GM18517 (cell line): ENCODE data around the gene PRKAA1.
"Not testable (repeated sequence)": the region's sequence is repeated elsewhere in the genome, so short reads cannot be mapped to it uniquely, and the experiment has no call there.

Source experiments
- ATAC-seq: cut with Tn5 transposase; IDR thresholded peaks from one replicate; pipeline ENCODE4 v1.9.1; 2021; ENCODE audit warnings: mild to moderate bottlenecking, moderate library complexity; ENCODE audit not compliant: unreplicated experiment

Gene PRKAA1

DNA sequence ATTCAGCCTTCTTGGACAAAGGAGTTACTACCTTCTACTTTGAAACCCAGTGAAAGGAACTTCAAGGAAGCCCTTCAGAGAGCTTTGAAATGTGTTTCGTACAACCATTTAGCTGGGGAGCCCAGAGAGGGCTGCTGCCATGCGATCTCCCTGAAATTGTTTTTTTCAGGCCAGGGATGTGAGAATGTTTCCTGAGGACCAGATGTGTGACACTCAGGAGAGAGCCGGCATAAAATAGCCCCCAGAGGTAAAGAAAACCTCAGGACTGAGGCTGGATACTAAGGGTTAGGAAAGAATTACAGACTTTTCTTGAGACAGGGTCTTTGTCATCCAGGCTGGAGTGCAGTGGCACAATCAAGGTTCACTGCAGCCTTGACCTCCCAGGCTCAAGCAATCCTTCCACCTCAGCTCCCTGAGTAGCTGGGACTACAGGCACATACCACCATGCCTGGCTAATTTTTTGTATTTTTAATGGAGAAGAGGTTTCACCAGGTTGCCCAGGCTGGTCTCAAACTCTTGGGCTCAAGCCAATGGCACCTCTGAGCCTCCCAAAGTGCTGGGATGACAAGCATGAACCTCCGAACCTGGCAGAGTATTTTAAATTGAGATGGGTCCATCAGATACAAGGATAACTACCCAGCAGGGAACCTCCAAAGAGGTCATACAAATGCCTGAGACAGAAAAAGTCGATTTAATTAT, 28.5 kb upstream of the PRKAA1 start:
- ATAC-seq, result no peak

DNA sequence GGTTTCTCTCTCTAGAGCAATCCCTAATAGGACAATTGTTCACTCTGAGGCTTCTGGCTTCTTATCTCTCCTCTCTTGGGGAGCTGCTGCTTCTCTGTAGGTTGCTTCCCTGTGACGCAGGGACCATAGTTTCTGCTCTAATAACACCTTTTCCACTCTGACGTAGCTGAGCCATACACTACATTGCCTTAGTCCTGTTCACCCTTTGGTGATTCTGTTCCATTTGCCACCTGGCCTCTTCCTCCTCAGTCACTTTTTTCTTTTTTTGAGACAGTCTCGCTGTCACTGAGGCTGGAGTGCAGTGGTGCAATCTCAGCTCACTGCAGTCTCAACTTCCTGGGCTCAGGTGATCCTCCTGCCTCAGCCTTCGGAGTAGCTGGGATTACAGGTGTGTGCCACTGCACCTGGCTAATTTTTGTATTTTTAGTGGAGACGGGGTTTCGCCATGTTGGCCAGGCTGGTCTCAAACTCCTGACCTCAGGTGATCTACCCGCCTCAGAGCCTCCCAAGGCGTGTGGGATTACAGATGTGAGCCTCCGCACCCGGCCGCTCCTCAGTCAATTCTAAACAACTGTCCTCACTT, 27.4 kb upstream of the PRKAA1 start:
- ATAC-seq, result not testable (repeated sequence)

DNA sequence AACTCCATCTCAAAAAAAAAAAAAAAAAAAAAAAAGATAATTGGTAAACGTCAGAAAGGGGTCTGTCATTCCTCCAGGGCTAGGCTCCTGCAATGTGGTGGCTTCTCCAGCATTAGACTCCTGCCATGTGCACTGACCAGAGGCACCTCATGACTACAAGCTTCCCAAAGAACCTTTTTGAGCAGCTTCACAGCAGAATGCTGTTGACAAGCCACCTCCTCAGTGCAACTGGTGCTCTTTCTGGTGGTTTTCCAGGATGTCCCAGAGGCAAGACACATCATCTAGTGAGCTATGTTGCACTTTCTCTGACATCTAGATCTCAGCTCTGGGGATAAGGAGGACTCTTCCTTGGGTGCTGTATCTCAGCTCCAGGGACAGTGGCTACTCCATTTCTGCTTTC, 25.3 kb upstream of the PRKAA1 start:
- no peak for ATAC-seq

DNA sequence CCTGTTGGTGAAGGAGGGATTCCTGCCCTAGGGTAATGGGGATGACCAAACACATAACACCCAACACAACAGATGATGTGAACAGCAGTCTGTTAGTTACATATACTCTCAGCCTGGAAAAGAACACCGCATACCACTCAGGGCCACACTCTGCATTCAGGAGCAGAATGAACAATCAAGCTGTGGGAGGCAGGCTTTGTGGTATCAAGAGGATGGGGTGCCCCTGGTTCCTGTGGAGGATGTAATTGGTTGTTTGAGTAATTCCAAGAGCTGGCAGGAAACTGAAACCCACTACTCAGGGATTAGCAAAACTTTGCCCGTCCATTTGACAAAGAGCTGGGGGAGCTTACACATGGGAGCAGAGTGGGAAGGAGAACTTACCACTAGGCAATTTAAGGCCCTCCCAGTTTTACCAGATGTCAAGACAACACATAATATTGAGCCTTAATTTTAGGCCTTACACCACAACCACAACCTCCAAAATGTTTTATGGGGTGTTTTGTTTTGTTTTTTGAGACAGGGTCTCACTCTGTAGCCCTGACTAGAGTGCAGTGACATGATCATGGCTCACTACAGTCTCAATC, 15.6 kb upstream of the PRKAA1 start:
- no peak for ATAC-seq

DNA sequence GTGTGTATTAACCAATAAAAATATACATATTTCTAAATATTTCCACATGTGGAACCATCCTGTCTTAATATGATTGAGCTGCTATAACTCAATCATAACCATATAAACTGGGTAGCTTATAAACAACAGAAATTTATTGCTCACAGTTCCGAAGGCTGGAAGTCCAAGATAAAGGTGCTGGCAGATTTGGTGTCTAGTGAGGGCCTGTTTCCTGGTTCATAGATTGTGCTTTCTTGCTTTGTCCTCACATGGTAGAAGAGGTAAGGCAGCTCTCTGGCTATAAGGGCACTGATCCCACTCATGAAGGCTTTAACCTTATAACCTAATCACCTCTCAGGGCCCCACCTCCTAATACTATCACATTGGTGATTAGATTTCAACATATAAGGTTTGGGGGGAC, 14.0 kb upstream of the PRKAA1 start:
- ATAC-seq, result no peak

DNA sequence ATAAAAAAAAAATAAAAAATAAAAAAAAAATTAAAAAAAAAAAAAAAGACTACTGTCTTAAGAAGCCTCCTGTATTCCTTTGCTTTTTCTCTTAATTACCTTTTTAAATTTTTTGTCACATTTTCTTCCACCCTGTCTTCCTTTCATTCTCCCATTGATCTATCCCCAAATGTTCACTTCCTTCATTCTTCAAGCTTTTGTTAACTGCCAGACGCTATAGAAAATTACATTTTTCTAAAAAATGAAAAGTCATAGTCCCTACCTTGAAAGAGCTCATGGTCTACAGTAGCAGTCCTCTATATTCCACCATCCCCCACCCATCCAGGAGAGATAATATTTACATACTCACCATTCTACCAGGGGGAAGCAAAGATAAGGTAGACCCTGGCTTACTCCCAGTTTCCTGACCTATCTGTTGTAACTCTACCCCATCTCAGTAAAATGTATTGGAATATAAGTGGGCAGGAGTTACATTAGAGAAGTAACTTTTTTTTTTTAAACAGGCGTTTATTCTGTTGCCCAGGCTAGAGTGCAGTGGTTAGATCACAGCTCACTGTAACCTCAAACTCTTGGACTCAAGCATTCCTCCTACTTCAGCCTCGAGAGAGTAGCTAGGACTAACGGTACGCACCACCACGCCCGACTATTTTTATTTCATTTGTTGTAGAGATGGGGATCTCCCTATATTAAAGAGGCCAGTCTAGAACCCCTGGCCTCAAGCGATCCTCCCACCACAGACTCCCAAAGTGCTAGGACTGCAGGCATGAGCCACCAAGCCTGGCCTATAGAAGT, 3.8 kb upstream of the PRKAA1 start:
- ATAC-seq, result no peak

DNA sequence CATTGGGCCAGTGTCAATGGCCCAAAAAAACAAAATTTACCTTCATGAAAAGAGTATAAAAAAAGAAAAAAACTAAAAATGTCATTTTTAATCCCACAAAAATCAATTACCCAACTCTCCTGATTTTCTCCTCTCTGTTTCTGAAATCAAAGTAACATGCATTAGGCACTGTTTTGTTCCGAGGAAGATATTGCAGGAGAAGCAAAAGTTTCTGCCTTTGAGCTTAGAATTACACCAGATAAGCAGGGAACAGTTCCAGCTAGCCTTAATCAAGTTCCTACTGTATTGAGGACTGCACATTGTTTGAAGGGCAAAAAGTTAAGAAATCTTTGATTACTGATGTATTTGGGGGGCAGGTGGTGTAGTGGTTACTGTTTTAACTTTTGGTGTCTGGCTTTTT, 1.1 kb upstream of the PRKAA1 start:
- ATAC-seq, result no peak

DNA sequence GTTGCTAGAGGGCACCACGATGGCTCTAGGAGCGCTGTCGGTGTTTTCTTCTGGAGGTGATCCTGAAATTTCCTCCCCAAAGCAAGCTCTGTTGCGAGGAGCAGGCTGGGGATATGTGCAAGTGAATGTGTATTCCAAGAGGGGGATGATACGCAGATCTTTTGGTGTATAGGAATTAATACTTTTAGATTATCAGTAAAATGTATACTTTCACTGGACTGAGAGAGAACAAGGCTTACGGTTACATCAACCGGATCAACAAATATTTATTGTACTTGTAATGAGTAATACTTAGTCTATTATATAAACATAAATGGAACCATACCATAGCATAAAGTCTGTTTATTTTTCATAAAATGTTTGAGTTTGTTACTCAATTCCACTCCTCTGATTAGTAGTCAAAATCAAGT, 632 bp upstream of the PRKAA1 start:
- ATAC-seq, result no peak

DNA sequence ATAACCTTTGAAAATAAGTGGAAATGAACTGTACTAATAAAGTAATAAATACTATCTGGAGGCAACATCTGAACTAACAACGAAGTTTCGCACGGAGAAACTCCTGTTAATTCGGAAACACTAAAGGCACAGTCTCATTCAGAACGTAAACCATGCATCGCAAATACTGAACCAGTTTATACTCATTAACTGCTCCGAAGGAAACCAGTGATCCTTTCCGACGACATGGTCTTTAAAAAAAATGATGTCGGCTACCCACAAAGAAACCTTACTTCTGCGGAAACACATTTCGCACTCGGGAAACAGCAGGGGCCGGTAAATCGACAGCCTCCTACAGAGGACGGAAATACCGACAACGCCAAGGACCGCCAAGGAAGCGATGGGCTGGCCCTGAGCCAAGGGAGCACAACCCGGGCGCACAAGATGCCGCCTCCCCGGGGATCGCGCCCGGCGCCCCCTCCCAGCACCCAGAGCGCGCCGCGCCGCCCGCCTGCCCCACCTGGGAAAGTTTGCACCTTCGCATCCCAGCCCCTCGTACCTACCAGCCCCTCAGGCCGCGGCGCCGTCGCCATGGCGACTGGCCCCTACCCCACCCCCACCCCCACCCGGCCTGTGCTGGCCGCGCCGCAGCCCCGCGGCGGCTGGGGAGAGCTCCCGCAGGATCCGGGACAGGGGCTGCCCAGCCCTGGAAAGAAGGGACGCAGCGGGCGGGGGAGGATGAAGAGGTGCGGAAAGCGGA, 732 bp downstream of the PRKAA1 start:
- peak; percentile 50 for ATAC-seq

DNA sequence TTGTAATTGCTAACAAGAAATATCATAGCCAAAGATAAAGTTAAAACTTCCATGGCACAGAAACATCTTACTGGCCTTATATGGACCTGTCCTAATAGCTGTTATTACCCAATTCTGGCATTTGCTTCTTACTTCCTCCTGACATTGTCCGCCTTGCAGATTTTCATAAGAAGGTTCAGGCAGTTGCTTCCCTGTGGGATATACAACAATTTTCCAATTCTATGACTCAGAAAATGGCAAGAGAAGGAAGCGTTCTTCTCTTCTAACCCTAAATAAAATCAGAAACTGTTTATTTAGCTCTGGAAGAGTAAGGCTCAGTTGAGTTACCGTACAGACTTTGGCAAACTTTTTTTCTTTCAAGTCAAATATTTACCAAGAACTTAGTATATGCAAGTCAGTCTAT, 1.7 kb downstream of the PRKAA1 start:
- ATAC-seq, result no peak

DNA sequence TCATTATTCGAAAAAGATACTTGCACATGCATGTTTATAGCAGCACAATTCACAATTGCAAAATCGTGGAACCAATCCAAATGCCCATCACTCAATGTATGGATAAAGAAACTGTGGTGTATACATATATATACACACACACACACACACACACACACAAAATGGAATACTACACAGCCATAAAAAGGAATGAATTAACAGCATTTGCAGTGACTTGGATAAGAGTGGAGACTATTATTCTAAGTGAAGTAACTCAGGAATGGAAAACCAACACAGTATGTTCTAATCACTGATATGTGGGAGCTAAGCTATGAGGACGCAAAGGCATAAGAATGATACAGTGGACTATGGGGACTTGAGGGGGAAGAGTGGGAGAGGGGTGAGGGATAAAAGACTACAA, 3.3 kb downstream of the PRKAA1 start:
- ATAC-seq, result not testable (repeated sequence)

DNA sequence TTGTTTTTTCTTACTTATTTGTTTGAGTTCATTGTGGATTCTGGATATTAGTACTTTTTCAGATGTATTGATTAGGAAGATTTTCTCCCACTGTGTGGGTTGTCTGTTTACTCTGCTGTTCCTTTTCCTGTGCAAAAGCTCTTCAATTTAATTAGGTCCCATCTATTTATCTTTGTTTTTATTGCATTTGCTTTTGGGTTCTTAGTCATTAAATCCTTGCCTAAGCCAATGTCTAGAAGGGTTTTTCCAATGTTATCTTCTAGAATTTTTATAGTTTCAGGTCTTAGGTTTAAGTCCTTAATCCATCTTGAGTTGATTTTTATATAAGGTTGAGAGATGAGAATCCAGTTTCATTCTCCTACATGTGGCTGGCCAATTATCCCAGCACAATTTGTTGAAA, 3.8 kb downstream of the PRKAA1 start:
- not testable (repeated sequence) for ATAC-seq

DNA sequence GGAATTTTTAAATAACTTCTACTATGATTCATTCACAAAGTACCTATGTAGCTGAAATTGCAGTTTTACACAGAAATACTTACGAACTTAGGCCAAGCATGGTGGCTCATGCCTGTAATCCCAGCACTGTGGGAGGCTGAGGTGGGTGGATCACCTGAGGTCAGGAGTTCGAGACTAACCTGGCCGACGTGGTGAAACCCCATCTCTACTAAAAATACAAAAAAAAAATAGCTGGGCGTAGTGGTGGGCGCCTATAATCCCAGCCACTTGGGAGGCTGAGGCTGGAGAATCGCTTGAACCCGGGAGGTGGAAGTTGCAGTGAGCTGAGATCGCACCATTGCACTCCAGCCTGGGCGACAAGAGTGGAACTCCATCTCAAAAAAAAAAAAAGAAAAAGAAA, 5.5 kb downstream of the PRKAA1 start:
- not testable (repeated sequence) for ATAC-seq

DNA sequence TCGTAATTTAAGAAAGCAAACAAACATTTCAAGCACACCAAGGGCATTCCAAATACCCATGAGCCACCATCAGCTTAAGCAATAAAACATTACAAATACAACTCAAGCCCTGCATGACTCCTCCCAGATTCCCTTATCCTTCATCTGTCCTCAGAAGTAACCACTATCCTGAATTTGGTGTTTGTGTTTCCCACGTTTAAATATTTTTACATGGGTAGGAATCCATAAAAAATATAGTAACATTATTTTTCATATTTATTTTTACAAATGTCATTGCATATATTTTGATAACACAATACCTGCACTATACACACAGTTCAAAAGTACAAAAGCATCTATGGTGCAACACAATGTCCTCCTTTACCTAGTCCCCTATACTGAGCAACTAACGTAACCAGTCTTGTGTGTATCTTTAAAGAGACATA, 6.4 kb downstream of the PRKAA1 start:
- ATAC-seq, result no peak

DNA sequence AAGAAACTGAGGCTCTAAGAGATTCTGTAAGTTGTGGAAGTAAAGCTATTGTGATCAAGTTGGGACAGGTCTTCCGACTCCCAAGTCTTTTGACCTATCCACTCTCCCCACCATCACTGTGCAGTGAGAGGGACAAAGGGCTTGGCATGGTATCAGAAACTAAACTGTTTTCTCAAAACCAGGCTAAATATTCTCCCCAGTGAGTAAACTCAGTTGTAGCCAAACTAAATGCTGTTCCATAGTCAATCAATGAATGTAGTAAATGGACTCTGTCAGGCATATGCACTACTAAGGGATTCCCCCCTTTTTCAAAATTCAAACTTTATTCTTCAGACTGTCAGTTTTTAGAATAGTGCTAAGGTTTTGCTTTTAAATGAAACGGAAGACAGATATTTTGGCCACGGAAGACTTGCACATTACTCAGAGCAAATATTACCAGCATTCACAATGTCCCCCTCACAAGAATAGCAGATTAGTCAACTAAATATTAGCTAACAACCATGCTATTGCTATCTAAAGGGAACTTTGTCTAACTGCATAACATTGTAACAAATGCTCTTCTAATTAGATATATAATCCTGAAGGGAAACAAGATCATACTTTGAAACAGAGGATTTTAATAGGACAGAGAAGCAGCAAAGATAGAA, 7.1 kb downstream of the PRKAA1 start:
- ATAC-seq, result no peak

DNA sequence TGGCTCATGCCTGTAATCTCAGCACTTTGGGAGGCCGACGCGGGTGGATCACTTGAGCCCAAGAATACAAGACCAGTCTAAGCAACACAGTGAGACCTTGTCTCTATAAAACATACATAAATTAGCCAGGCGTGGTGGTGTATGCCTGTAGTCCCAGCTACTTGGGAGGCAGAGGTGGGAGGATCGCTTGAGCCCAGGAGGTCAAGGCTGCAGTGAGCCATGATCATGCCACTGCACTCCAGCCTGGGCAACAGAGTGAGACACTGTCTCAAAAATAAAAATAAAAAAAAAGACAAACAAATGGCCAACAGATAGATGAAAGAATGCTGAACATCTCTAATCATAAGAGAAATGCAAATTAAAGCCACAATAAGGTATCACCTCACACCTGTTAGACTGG, 9.2 kb downstream of the PRKAA1 start:
- ATAC-seq, result not testable (repeated sequence)

DNA sequence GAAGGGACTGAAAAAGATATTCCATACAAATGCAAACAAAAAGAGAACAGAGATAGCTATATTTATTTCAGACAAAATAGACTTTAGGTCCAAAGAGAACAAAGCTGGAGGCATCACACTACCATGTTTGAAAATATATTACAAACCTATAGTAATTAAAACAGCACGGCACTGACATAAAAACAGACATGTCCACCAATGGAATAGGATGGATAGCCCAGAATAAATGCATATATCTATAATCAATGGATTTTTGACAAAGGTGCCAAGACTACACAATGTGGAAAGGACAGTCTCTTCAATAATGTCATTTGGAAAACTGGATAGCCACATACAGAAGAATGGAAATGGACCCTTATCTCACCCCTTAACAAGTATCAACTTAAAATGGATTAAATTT, 10.2 kb downstream of the PRKAA1 start:
- no peak for ATAC-seq

DNA sequence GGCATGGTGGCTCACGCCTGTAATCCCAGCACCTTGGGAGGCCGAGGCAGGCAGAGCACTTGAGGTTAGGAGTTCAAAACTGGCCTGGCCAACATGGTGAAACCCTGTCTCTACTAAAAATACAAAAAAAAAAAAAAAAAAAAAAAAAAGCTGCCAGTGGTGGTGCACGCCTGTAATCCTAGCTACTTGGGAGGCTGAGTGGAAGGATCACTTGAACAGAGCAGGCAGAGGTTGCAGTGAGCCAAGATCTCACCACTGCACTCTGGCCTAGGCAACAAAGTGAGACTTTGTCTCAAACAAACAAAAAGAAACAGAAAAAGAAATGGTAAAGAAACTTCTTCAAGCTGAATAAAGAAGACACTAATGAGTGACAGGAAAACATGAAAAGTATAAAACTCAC, 11.5 kb downstream of the PRKAA1 start:
- ATAC-seq, result not testable (repeated sequence)

DNA sequence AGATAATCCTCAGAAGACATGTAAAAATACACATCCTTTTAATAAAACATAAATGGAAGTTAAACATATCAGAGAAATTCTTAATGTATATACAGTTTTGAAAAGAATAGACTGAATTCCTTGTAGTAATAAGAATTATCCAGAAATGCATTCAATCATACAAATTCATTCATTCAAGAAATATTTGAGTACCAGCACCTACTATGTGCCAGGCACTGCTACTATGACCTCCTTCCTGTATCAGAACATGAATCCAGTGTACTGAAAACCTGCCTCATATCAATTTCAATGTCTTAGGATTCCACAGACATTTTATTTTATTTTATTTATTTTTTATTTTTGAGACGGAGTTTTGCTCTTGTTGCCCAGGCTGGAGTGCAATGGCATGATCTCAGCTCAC, 13.3 kb downstream of the PRKAA1 start:
- no peak for ATAC-seq

DNA sequence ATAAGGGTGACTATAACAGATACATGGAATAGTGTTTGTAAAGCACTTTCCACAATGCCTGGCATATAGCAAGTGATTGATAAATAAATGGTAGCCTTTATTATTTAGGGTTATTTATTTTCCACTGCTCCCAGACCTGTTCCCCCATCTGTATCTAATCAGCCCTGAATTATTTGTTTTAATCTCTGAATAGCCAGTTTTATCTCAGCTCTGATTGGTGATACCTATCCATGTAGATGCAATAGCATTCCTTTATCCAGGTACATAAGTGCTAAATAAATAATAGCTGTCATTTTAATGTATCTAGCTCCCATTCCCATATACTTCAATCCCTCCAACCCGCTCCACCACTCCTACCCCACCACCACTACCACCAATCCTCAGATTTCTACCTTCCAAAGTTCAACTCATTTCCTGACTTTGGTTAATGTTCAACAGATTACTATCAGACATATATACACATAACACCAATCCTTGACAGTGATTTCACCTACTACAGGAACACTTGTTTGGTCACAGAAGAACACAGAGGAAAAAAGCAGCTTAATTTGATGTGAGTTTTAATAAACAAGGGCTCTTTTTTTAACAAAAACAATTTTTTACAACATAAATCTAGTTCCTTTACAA, 14.0 kb downstream of the PRKAA1 start:
- ATAC-seq, result no peak
